HepG2 (cell line): Measurements from ENCODE around the gene GRK3. TPM values are rescaled to one million over a fixed set of nuclear protein-coding genes. Genes with fewer than 3 reads are reported as not detected.

Experiments
- CERS6 ChIP-seq: sonication (generic); formaldehyde crosslinking; IDR thresholded peaks from 2 replicates; pipeline ENCODE4 v1.5.0; 2020; ENCODE audit warnings: missing genetic modification reagents
- IRF2 ChIP-seq: IDR thresholded peaks from 2 replicates; pipeline ENCODE4 v1.6.1; 2018; ENCODE audit warnings: missing genetic modification reagents, missing compliant biosample characterization
- NFKBIZ ChIP-seq: IDR thresholded peaks from 2 replicates; pipeline ENCODE4 v1.6.1; 2018; ENCODE audit warnings: missing genetic modification reagents, missing compliant biosample characterization
- REL ChIP-seq: sonication (generic); formaldehyde crosslinking; conservative IDR thresholded peaks from 2 replicates; pipeline ENCODE4 v1.8.0; 2022; ENCODE audit warnings: mild to moderate bottlenecking, missing genetic modification reagents, moderate library complexity
- TAF15 ChIP-seq: fragments of 200-400 bp; formaldehyde crosslinking; IDR thresholded peaks from one replicate; pipeline ENCODE4 v1.6.1; 2018; ENCODE audit warnings: mild to moderate bottlenecking, low read depth, low read length; ENCODE audit not compliant: poor library complexity, severe bottlenecking
- TCF7L2 ChIP-seq: IDR thresholded peaks from 2 replicates; pipeline ENCODE4 v1.6.1; 2011; ENCODE audit warnings: mild to moderate bottlenecking, low read depth, low read length, moderate library complexity
- ZNF232 ChIP-seq: sonication (generic); formaldehyde crosslinking; IDR thresholded peaks from 2 replicates; pipeline ENCODE4 v1.4.0; 2020; ENCODE audit warnings: missing genetic modification reagents, borderline replicate concordance
- ZNF431 ChIP-seq: sonication (generic); formaldehyde crosslinking; IDR thresholded peaks from 2 replicates; pipeline ENCODE4 v1.9.0; 2022; ENCODE audit warnings: missing genetic modification reagents, low read depth, mild to moderate bottlenecking, borderline replicate concordance
- ZNF790 ChIP-seq: sonication (generic); formaldehyde crosslinking; IDR thresholded peaks from 2 replicates; pipeline ENCODE4 v1.8.0; 2022; ENCODE audit warnings: missing genetic modification reagents, mild to moderate bottlenecking, borderline replicate concordance
- polyA plus RNA-seq, 8 experiments: library from polyadenylated mRNA; depleted of rRNA in 3 of 8; stranded (reverse) in 7 of 8; unstranded in 1 of 8; fragments of >200 nt; fragmentation: Illumina TruSeq in 4 of 8; extraction: Trizol in 4 of 8; gene quantifications; 2 replicates each; pipeline versions ENCODE4 v1.2.1 to v1.2.3, GENCODE V29; 2011 to 2016; ENCODE audit warnings: low read depth in 4 of 8, missing spikeins in 1 of 8, mixed read lengths in 1 of 8; ENCODE audit not compliant: insufficient read depth in 1 of 8
- total RNA-seq, 5 experiments: library from RNA; depleted of rRNA; stranded (reverse); fragments of >200 nt; fragmentation: Illumina TruSeq; extraction: Trizol; gene quantifications; 2 replicates each; pipeline ENCODE4 v1.2.3, GENCODE V29; 2016; ENCODE audit warnings: low read depth in 1 of 5
- TF ChIP-seq, protein P1 (sequence below): sonication (generic); formaldehyde crosslinking; IDR thresholded peaks from one replicate; pipeline ENCODE4 v1.5.1; 2020; ENCODE audit warnings: mild to moderate bottlenecking, missing genetic modification reagents; ENCODE audit errors: not compliant biosample characterization
- TF ChIP-seq, protein P2 (sequence below): sonication (generic); formaldehyde crosslinking; IDR thresholded peaks from 2 replicates; pipeline ENCODE4 v1.4.0; 2020; ENCODE audit warnings: mild to moderate bottlenecking, missing genetic modification reagents

Gene GRK3
- total and polyA plus RNA-seq, 2 of the 13 experiments (the other 11 are each of a cell fraction or from before 2014, with no cell fraction given) = 8.5 to 16.7 TPM

GRCh38 chr22:25563761-25564319, 635 bp upstream of the GRK3 start (continued):
- no peak for TF ChIP-seq ZNF431
- TF ChIP-seq REL (CRISPR knock-in tag) = no peak
- TF ChIP-seq, protein P1, sequence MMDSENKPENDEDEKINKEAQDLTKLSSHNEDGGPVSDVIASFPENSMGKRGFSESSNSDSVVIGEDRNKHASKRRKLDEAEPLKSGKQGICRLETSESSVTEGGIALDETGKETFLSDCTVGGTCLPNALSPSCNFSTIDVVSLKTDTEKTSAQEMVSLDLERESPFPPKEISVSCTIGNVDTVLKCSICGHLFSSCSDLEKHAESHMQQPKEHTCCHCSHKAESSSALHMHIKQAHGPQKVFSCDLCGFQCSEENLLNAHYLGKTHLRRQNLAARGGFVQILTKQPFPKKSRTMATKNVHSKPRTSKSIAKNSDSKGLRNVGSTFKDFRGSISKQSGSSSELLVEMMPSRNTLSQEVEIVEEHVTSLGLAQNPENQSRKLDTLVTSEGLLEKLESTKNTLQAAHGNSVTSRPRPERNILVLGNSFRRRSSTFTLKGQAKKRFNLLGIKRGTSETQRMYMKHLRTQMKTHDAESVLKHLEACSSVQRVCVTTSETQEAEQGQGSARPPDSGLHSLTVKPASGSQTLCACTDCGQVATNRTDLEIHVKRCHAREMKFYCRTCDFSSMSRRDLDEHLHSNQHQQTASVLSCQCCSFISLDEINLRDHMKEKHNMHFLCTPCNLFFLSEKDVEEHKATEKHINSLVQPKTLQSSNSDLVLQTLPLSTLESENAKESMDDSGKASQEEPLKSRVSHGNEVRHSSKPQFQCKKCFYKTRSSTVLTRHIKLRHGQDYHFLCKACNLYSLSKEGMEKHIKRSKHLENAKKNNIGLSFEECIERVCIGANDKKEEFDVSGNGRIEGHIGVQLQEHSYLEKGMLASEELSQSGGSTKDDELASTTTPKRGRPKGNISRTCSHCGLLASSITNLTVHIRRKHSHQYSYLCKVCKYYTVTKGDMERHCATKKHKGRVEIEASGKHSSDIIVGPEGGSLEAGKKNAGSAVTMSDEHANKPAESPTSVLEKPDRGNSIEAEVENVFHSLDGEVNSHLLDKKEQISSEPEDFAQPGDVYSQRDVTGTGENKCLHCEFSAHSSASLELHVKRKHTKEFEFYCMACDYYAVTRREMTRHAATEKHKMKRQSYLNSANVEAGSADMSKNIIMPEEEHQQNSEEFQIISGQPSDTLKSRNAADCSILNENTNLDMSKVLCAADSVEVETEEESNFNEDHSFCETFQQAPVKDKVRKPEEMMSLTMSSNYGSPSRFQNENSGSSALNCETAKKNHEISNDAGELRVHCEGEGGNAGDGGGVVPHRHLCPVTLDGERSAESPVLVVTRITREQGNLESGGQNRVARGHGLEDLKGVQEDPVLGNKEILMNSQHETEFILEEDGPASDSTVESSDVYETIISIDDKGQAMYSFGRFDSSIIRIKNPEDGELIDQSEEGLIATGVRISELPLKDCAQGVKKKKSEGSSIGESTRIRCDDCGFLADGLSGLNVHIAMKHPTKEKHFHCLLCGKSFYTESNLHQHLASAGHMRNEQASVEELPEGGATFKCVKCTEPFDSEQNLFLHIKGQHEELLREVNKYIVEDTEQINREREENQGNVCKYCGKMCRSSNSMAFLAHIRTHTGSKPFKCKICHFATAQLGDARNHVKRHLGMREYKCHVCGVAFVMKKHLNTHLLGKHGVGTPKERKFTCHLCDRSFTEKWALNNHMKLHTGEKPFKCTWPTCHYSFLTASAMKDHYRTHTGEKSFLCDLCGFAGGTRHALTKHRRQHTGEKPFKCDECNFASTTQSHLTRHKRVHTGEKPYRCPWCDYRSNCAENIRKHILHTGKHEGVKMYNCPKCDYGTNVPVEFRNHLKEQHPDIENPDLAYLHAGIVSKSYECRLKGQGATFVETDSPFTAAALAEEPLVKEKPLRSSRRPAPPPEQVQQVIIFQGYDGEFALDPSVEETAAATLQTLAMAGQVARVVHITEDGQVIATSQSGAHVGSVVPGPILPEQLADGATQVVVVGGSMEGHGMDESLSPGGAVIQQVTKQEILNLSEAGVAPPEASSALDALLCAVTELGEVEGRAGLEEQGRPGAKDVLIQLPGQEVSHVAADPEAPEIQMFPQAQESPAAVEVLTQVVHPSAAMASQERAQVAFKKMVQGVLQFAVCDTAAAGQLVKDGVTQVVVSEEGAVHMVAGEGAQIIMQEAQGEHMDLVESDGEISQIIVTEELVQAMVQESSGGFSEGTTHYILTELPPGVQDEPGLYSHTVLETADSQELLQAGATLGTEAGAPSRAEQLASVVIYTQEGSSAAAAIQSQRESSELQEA (CRISPR knock-in tag) = no peak
- TF ChIP-seq CERS6 = no peak
- no peak for TF ChIP-seq TAF15
- no peak; the same call in 1 of the 2 replicates for TF ChIP-seq ZNF232 (CRISPR knock-in tag)
- TF ChIP-seq IRF2 (CRISPR knock-in tag) = no peak
- TF ChIP-seq, protein P2, sequence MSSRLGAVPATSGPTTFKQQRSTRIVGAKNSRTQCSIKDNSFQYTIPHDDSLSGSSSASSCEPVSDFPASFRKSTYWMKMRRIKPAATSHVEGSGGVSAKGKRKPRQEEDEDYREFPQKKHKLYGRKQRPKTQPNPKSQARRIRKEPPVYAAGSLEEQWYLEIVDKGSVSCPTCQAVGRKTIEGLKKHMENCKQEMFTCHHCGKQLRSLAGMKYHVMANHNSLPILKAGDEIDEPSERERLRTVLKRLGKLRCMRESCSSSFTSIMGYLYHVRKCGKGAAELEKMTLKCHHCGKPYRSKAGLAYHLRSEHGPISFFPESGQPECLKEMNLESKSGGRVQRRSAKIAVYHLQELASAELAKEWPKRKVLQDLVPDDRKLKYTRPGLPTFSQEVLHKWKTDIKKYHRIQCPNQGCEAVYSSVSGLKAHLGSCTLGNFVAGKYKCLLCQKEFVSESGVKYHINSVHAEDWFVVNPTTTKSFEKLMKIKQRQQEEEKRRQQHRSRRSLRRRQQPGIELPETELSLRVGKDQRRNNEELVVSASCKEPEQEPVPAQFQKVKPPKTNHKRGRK (CRISPR knock-in tag) = no peak
- TF ChIP-seq ZNF790 = no peak
- TF ChIP-seq NFKBIZ (CRISPR knock-in tag) = no peak
- TF ChIP-seq TCF7L2 = no peak
